Measurements from ENCODE around the gene DUT.

GRCh38 chr15:48345516-48345915 is 14.3 kb downstream of the DUT start:
- TF ChIP-seq, protein P1, sequence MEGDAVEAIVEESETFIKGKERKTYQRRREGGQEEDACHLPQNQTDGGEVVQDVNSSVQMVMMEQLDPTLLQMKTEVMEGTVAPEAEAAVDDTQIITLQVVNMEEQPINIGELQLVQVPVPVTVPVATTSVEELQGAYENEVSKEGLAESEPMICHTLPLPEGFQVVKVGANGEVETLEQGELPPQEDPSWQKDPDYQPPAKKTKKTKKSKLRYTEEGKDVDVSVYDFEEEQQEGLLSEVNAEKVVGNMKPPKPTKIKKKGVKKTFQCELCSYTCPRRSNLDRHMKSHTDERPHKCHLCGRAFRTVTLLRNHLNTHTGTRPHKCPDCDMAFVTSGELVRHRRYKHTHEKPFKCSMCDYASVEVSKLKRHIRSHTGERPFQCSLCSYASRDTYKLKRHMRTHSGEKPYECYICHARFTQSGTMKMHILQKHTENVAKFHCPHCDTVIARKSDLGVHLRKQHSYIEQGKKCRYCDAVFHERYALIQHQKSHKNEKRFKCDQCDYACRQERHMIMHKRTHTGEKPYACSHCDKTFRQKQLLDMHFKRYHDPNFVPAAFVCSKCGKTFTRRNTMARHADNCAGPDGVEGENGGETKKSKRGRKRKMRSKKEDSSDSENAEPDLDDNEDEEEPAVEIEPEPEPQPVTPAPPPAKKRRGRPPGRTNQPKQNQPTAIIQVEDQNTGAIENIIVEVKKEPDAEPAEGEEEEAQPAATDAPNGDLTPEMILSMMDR (IDR thresholded peaks at IDR 0.05; ENCODE audit: poor library complexity) = no peak
- TF ChIP-seq EZH2 (IDR thresholded peaks at IDR 0.05; ENCODE audit: borderline replicate concordance) (no peak), EZH2phosphoT487 (IDR thresholded peaks at IDR 0.05; ENCODE audit: low read depth, severe bottlenecking, unreplicated experiment) (no peak)
